ENCODE results near the gene MSRB3.

The MSRB3 gene

DNA sequence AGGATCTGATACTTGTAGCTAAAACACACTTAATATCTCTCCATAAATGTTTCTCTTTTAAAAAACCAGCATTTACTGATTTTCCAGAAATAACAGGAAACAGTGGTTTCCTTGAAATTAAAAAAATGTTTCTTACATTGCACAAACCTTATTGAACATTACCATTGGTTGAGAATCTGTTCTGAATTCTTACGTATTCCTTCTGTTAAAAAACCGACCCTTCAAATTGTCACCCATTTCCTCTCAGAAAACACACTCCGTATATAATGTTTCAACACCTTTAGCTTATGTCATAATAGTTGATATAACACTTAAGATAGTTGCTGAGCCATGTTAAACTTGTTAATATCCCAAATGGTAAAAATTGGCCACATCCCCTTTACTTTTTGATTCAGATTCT lies 51.2 kb downstream of the MSRB3 start:
- no peak overlapping the region for H3K4me2 ChIP-seq (ENCODE audit: low read length)
- no peaks in the 10 kb centered on the region for H3K27me3 ChIP-seq (ENCODE audit: low read depth, low read length)
- no peaks in the 10 kb centered on the region for H3K36me3 ChIP-seq (replicated peaks; ENCODE audit: low read depth, low read length)
- H2AFZ ChIP-seq (ENCODE audit: low read depth, low read length): no peak overlapping the region
- no peak overlapping the region for H3K9ac ChIP-seq (ENCODE audit: low read length)
- H3K4me1 ChIP-seq (ENCODE audit: low read length): no peaks in the 10 kb centered on the region
- H3K9me3 ChIP-seq (ENCODE audit: insufficient read depth, low read length): no peaks in the 10 kb centered on the region
- TF ChIP-seq, protein P1, sequence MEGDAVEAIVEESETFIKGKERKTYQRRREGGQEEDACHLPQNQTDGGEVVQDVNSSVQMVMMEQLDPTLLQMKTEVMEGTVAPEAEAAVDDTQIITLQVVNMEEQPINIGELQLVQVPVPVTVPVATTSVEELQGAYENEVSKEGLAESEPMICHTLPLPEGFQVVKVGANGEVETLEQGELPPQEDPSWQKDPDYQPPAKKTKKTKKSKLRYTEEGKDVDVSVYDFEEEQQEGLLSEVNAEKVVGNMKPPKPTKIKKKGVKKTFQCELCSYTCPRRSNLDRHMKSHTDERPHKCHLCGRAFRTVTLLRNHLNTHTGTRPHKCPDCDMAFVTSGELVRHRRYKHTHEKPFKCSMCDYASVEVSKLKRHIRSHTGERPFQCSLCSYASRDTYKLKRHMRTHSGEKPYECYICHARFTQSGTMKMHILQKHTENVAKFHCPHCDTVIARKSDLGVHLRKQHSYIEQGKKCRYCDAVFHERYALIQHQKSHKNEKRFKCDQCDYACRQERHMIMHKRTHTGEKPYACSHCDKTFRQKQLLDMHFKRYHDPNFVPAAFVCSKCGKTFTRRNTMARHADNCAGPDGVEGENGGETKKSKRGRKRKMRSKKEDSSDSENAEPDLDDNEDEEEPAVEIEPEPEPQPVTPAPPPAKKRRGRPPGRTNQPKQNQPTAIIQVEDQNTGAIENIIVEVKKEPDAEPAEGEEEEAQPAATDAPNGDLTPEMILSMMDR (IDR thresholded peaks at IDR 0.05; ENCODE audit: low read depth, low read length): no peak
- TF ChIP-seq EZH2phosphoT487 (IDR thresholded peaks at IDR 0.05; ENCODE audit: low read depth): no peak
- H4K20me1 ChIP-seq (ENCODE audit: insufficient read depth, low read length): no peaks in the 10 kb centered on the region
- no peak overlapping the region for H3K27ac ChIP-seq (ENCODE audit: low read length)
- no peaks in the 10 kb centered on the region for H3K79me2 ChIP-seq (ENCODE audit: low read length)
- no peak overlapping the region for H3K4me3 ChIP-seq (ENCODE audit: low read length)

DNA sequence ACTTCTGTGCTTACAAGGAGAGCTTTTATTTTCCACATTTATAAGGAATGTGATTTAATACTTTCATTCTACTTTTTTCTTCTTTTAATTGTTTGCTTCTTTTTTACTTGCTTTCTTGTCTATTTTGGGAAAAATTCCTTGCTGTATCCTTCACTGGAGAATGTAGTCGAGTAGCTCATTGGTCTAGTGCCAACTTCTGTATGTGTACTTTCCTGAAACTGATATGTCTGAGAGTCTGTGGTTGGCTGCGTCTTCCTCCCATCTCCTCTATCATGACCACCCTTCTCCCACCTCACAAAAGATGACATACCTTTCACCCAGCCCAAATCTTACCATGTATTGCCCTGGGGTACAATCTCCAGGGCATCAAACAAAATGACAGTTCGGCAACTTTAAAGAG lies 51.8 kb downstream of the MSRB3 start:
- H3K9me3 ChIP-seq (ENCODE audit: insufficient read depth, low read length): no peaks in the 10 kb centered on the region
- no peaks in the 10 kb centered on the region for H3K4me1 ChIP-seq (ENCODE audit: low read length)
- H3K4me2 ChIP-seq (ENCODE audit: low read length): no peak overlapping the region
- no peak for TF ChIP-seq EZH2phosphoT487 (IDR thresholded peaks at IDR 0.05; ENCODE audit: low read depth)
- TF ChIP-seq, protein P1 (IDR thresholded peaks at IDR 0.05; ENCODE audit: low read depth, low read length): no peak
- H3K27ac ChIP-seq (ENCODE audit: low read length): no peak overlapping the region
- no peaks in the 10 kb centered on the region for H3K36me3 ChIP-seq (replicated peaks; ENCODE audit: low read depth, low read length)
- H3K27me3 ChIP-seq (ENCODE audit: low read depth, low read length): 0 out of 2 replicates have a peak, but pooled peaks cover under 1% of the 10 kb centered on the region
- H3K9ac ChIP-seq (ENCODE audit: low read length): no peak overlapping the region
- no peak overlapping the region for H2AFZ ChIP-seq (ENCODE audit: low read depth, low read length)
- no peaks in the 10 kb centered on the region for H4K20me1 ChIP-seq (ENCODE audit: insufficient read depth, low read length)
- no peak overlapping the region for H3K4me3 ChIP-seq (ENCODE audit: low read length)
- H3K79me2 ChIP-seq (ENCODE audit: low read length): no peaks in the 10 kb centered on the region

DNA sequence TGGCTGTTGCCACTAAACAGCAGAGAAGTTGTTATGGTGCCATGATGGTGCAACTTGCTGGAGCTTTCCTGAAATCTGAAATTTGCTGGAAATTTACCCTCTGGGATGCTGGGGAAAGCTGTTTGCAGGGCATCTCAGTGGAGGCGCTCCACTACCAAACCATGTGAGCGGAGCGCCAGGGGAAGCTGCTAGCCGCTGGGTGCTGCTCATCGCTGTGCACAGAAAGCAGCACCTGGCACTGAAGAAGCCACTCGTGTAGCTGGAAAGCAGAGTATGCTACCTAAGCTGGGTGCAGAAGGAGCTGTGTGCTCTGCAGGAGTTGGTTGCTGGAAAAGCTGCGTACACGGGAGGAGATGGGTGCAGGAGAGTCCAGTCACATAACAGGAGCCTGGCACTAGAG lies 53.0 kb downstream of the MSRB3 start:
- TF ChIP-seq, protein P1 (IDR thresholded peaks at IDR 0.05; ENCODE audit: low read depth, low read length): no peak
- no peak for TF ChIP-seq EZH2phosphoT487 (IDR thresholded peaks at IDR 0.05; ENCODE audit: low read depth)
- Histone ChIP-seq H3K4me1 (ENCODE audit: low read length) (no peaks in the 10 kb centered on the region), H3K27ac (ENCODE audit: low read length) (no peak overlapping the region), H2AFZ (ENCODE audit: low read depth, low read length) (no peak overlapping the region), H3K79me2 (ENCODE audit: low read length) (no peaks in the 10 kb centered on the region), H3K9me3 (ENCODE audit: insufficient read depth, low read length) (no peaks in the 10 kb centered on the region), H3K36me3 (replicated peaks; ENCODE audit: low read depth, low read length) (no peaks in the 10 kb centered on the region), H4K20me1 (ENCODE audit: insufficient read depth, low read length) (no peaks in the 10 kb centered on the region), H3K9ac (ENCODE audit: low read length) (no peak overlapping the region), H3K27me3 (ENCODE audit: low read depth, low read length) (peaks cover 2% of the 10 kb centered on the region; the same call in 1 of the 2 replicates), H3K4me2 (ENCODE audit: low read length) (no peak overlapping the region), H3K4me3 (ENCODE audit: low read length) (no peak overlapping the region)

DNA sequence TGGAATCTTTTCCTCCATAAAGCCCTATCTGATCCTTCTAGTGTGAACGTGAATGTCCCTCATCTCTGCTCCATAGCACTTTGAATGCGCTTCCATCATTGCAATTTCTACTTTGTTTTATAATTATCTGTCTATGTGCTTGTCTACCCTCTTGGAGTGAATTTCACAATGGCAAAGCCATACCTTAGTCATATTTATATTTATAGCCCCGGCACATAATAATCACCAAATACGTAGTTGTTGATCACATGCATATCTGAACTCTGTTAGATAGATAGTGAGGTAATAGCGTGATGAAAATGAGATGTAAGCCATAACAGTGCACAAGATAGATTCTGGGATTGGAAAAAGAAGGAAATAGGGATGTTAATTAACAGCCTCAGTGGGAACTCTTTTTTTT lies 55.2 kb downstream of the MSRB3 start:
- H3K4me1 ChIP-seq (ENCODE audit: low read length): no peaks in the 10 kb centered on the region
- H3K4me2 ChIP-seq (ENCODE audit: low read length): no peak overlapping the region
- H3K36me3 ChIP-seq (replicated peaks; ENCODE audit: low read depth, low read length): no peaks in the 10 kb centered on the region
- no peak for TF ChIP-seq EZH2phosphoT487 (IDR thresholded peaks at IDR 0.05; ENCODE audit: low read depth)
- TF ChIP-seq, protein P1 (IDR thresholded peaks at IDR 0.05; ENCODE audit: low read depth, low read length): no peak
- H3K9ac ChIP-seq (ENCODE audit: low read length): no peak overlapping the region
- no peaks in the 10 kb centered on the region for H3K9me3 ChIP-seq (ENCODE audit: insufficient read depth, low read length)
- peaks cover 2% of the 10 kb centered on the region; the same call in 1 of the 2 replicates for H3K27me3 ChIP-seq (ENCODE audit: low read depth, low read length)
- no peak overlapping the region for H2AFZ ChIP-seq (ENCODE audit: low read depth, low read length)
- no peak overlapping the region for H3K27ac ChIP-seq (ENCODE audit: low read length)
- H4K20me1 ChIP-seq (ENCODE audit: insufficient read depth, low read length): no peaks in the 10 kb centered on the region
- H3K79me2 ChIP-seq (ENCODE audit: low read length): no peaks in the 10 kb centered on the region
- H3K4me3 ChIP-seq (ENCODE audit: low read length): no peak overlapping the region
